Choroid plexus epithelial cell (primary cell): ENCODE data around the gene TCF7L2.

ENCODE experiments used
- DNase-seq: peaks from one replicate; pipeline ENCODE4 v3.0.0-alpha.2; 2010; ENCODE audit warnings: low read depth
- H3K4me3 ChIP-seq: 2 replicates; pipeline ENCODE4 v1.5.1; 2011; ENCODE audit warnings: low read depth, mild to moderate bottlenecking, control low read depth, low read length, moderate library complexity
- CTCF ChIP-seq: conservative IDR thresholded peaks from 2 replicates; pipeline ENCODE4 v1.5.1; 2011; ENCODE audit warnings: low read depth, mild to moderate bottlenecking, control low read depth, inconsistent platforms, low read length, moderate library complexity

The TCF7L2 gene

GRCh38 chr10:113041841-113042750 lies 92.0 kb downstream of the TCF7L2 start:
- DNase-seq, result no peak
- no peak overlapping the region for H3K4me3 ChIP-seq
- no peak for TF ChIP-seq CTCF

- DNase-seq, result no peak
- no peak for TF ChIP-seq CTCF
These were observed 92.8 kb downstream of the TCF7L2 start for GRCh38 chr10:113042868-113043267.

GRCh38 chr10:113044016-113044755 lies 94.1 kb downstream of the TCF7L2 start:
- TF ChIP-seq CTCF, result no peak
- no peak overlapping the region for H3K4me3 ChIP-seq
- no peak for DNase-seq

More at GRCh38 chr10:113042868-113043267, 92.8 kb downstream of the TCF7L2 start:
- H3K4me3 ChIP-seq, result no peak overlapping the region

- peak; percentile 91 for DNase-seq
- H3K4me3 ChIP-seq, result no peak overlapping the region
- TF ChIP-seq CTCF, result no peak
These were observed 95.4 kb downstream of the TCF7L2 start for GRCh38 chr10:113045147-113046055.

GRCh38 chr10:113047151-113047550 lies 97.1 kb downstream of the TCF7L2 start:
- peak; percentile 47 for DNase-seq
- no peak overlapping the region for H3K4me3 ChIP-seq
- TF ChIP-seq CTCF, result no peak

GRCh38 chr10:113047605-113047962 lies 97.5 kb downstream of the TCF7L2 start:
- DNase-seq, result peak; percentile 66

More at GRCh38 chr10:113047605-113047962, 97.5 kb downstream of the TCF7L2 start:
- TF ChIP-seq CTCF, result no peak
- H3K4me3 ChIP-seq, result no peak overlapping the region
